ENCODE data around the gene MKNK2. TPM values are rescaled to one million over a fixed set of nuclear protein-coding genes. Genes with fewer than 3 reads are reported as not detected.
A peak's percentile ranks its signal among the peaks of the same experiment; 100 is the strongest.

The MKNK2 gene
- total and polyA plus RNA-seq, 2 donors (not counting 1 experiment from before 2014, with no cell fraction given): 440 to 777 TPM

DNA sequence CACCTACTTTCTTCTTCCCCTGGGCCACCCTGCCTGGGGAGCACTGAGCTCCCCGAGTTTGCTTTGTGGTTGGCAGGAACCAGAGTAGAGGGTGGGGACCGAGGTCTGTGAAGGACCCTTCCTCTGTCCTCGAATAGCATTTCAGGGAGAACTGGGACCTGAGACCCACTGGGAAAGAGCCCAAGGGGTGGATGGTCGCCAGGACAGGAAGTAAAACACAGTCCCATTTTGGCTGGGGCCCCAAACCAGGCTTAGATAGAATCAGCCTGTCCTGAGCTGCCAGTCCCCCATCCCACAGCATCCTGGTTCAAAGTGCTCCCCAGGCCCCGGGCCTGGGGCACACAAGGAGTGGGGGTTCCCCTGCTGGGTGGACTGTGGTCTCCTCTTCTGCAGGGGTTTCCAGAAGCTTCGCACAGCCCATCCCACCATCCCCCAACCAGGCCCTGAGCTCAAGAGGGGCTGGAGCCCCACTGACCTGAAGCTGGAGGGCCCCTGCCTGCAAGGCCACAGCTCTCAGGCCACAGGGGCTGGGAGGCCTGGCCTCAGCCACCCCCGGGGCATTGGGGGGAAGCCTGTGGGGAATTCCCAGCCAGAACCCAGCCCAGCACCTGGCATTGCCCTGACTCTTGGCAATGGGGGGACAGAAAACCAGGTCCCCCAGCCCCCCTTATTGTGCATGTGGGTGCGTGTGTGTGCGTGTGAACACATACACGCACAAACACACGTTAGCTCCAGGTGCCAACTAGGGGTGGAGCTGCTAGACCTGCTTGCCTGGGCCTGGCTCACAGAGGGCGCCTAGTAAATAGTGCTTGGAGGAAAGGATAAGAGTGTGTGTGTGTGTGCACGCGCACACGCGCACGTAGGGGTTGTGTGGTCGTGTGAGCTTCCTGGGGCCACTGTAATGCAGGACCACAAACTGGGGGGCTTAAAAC, 995 bp upstream of the MKNK2 start:
- peaks cover 66% of the 10 kb centered on the region for H3K4me1 Mint-ChIP-seq

More for the DNA sequence above, 995 bp upstream of the MKNK2 start:
- peak overlapping the region; percentile 99 for H3K27ac ChIP-seq (ENCODE audit: low read length in 2 of 2)
- intact Hi-C loops (cut with micrococcal nuclease): loop anchor here (1.0 to 2.0 kb wide), 5 partner anchors 9 to 99 kb away; partner anchors contain the start of genes AP3D1, IZUMO4 and MOB3A
- TF ChIP-seq, protein P1, sequence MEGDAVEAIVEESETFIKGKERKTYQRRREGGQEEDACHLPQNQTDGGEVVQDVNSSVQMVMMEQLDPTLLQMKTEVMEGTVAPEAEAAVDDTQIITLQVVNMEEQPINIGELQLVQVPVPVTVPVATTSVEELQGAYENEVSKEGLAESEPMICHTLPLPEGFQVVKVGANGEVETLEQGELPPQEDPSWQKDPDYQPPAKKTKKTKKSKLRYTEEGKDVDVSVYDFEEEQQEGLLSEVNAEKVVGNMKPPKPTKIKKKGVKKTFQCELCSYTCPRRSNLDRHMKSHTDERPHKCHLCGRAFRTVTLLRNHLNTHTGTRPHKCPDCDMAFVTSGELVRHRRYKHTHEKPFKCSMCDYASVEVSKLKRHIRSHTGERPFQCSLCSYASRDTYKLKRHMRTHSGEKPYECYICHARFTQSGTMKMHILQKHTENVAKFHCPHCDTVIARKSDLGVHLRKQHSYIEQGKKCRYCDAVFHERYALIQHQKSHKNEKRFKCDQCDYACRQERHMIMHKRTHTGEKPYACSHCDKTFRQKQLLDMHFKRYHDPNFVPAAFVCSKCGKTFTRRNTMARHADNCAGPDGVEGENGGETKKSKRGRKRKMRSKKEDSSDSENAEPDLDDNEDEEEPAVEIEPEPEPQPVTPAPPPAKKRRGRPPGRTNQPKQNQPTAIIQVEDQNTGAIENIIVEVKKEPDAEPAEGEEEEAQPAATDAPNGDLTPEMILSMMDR (IDR thresholded peaks at IDR 0.05): no peak
- no peak for TF ChIP-seq EZH2 (IDR thresholded peaks at IDR 0.05; ENCODE audit: borderline replicate concordance, insufficient read depth, low read depth, low read length, poor library complexity, severe bottlenecking)
- no peaks in the 10 kb centered on the region for H3K27me3 ChIP-seq (replicated peaks in 1 of 4; ENCODE audit: control extremely low read depth in 1 of 4, control insufficient read depth in 3 of 4, insufficient read depth in 4 of 4, low read length in 3 of 4)
- H3K4me2 ChIP-seq (replicated peaks; ENCODE audit: low read depth, low read length, poor library complexity, severe bottlenecking): peak overlapping the region; percentile 92
- Mint-ChIP-seq H3K27me3 (no peaks in the 10 kb centered on the region), H3K27ac (peak overlapping the region; percentile 98), H3K9me3 (ENCODE audit: insufficient read depth) (no peaks in the 10 kb centered on the region), H3K4me3 (peak overlapping the region; percentile 85)
- peaks cover 38% of the 10 kb centered on the region for H4K20me1 ChIP-seq (ENCODE audit: control insufficient read depth, insufficient read depth, low read length, poor library complexity, severe bottlenecking)
- ChIA-PET POLR2A (interaction anchor here (0.5 to 8.2 kb wide), 21 partner anchors 10 to 785 kb away, joined by 3 to 123 read pairs (median 4); partner anchors contain the start of genes IZUMO4 and MOB3A), CTCF (interaction anchor here (0.7 to 2.9 kb wide), 21 partner anchors 9 to 206 kb away, joined by 3 to 51 read pairs (median 4); partner anchors contain the start of gene MOB3A)
- WGBS (ENCODE audit: insufficient coverage): 19% methylated on average over 12 of the region's 18 CpGs
- peak overlapping the region; percentile 61 for H3K9ac ChIP-seq (ENCODE audit: low read length)
- peaks cover 80 to 84% of the 10 kb centered on the region in 2 donors for H3K4me1 ChIP-seq (ENCODE audit: control insufficient read depth in 2 of 2, insufficient read depth in 2 of 2, low read length in 2 of 2)
- H3K9me3 ChIP-seq (ENCODE audit: control extremely low read depth in 1 of 3, control insufficient read depth in 2 of 3, insufficient read depth in 1 of 3, low read length in 2 of 3): peaks cover 0 to 3% (median 0%) of the 10 kb centered on the region in 3 donors
- H3K4me3 ChIP-seq (ENCODE audit: control extremely low read depth in 1 of 5, extremely low read depth in 1 of 5, insufficient read depth in 1 of 5, low read depth in 2 of 5, low read length in 4 of 5): peak overlapping the region in 4 of 5 experiments; percentile 32 to 46 (median 38)
- H3K36me3 ChIP-seq (replicated peaks in 1 of 2; ENCODE audit: control extremely low read depth in 1 of 2, control insufficient read depth in 1 of 2, extremely low read depth in 1 of 2, insufficient read depth in 2 of 2, low read length in 1 of 2): peaks cover 0 to 25% of the 10 kb centered on the region in 2 experiments
- peaks cover 41% of the 10 kb centered on the region for H3K79me2 ChIP-seq (ENCODE audit: control insufficient read depth, insufficient read depth, low read length)
- peak overlapping the region; percentile 29 for H2AFZ ChIP-seq (ENCODE audit: insufficient read depth, low read depth, low read length, poor library complexity, severe bottlenecking)
- peak; percentile 92 for DNase-seq
- peak; percentile 9 for ATAC-seq (ENCODE audit: low read depth)

All from B cell (primary cell).